Measurements from ENCODE around the gene INAFM2.

INAFM2 gene

DNA sequence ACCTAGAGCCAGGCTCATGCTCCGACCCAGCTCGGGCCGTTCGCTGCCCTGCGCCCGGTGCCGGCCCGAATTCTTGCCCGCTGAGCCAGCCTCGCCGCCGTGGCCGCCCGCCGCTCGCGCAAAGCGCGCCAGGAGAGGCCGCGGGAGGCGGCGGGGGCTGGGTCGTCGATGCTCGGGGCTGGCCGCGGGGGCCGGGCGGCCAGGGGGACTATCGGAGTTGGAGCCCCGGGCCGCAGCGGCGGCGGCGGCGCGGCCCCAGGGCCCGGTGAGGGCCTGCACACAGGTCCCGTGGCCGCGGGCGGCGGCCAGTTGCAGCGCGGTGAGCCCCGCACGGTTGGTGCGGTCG lies 41.7 kb upstream of the INAFM2 start:
- Histone ChIP-seq H3K27me3 (ENCODE audit: control insufficient read depth, insufficient read depth, low read length) (peaks cover 70% of the 10 kb centered on the region), H3K4me1 (ENCODE audit: control insufficient read depth, insufficient read depth, low read length) (peaks cover 25% of the 10 kb centered on the region), H3K36me3 (ENCODE audit: control insufficient read depth, insufficient read depth, low read length) (no peaks in the 10 kb centered on the region), H3K9me3 (ENCODE audit: control insufficient read depth, insufficient read depth, low read length) (no peaks in the 10 kb centered on the region), H3K9ac (ENCODE audit: low read depth, low read length) (no peak overlapping the region), H3K4me3 (ENCODE audit: low read depth, low read length) (peak overlapping the region; percentile 61)

DNA sequence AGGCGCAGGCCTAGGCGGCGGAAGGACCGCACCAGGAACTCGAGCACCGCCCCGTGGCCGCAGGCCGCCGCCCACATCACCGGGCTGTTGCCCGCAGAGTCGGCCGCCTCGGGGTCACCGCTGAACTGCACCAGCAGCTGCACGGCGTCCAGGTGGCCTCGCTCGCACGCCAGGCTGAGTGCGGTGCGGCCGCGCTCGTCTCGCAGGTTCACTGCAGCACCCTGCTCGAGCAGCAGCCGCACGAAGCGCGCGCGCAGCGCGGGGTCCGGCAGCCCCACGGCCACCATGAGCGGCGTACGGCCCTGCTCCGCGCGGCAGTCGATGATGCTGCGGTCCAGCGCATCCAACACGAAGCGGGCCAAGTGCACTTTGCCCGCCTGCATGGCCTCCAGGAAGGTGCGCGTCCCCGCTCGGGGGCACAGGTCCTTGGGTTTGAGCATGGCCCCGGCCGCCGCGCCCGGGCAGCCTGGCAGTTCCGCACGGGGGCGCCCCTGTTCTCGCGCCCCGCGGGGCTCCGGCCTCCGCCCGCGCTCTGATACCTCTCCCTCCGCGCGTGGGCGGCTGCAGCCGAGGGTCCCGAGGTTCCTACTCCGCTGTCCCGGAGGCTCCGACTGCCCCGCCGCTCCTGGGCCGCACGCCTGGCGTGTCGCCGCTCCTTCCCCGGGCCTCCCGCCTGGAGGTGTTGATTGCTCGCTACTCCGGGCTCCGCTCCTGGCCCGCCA lies 41.2 kb upstream of the INAFM2 start:
- Histone ChIP-seq H3K4me1 (ENCODE audit: control insufficient read depth, insufficient read depth, low read length) (peaks cover 25% of the 10 kb centered on the region), H3K27me3 (ENCODE audit: control insufficient read depth, insufficient read depth, low read length) (peaks cover 73% of the 10 kb centered on the region), H3K9me3 (ENCODE audit: control insufficient read depth, insufficient read depth, low read length) (no peaks in the 10 kb centered on the region), H3K36me3 (ENCODE audit: control insufficient read depth, insufficient read depth, low read length) (no peaks in the 10 kb centered on the region), H3K4me3 (ENCODE audit: low read depth, low read length) (peak overlapping the region; percentile 61), H3K9ac (ENCODE audit: low read depth, low read length) (no peak overlapping the region)

DNA sequence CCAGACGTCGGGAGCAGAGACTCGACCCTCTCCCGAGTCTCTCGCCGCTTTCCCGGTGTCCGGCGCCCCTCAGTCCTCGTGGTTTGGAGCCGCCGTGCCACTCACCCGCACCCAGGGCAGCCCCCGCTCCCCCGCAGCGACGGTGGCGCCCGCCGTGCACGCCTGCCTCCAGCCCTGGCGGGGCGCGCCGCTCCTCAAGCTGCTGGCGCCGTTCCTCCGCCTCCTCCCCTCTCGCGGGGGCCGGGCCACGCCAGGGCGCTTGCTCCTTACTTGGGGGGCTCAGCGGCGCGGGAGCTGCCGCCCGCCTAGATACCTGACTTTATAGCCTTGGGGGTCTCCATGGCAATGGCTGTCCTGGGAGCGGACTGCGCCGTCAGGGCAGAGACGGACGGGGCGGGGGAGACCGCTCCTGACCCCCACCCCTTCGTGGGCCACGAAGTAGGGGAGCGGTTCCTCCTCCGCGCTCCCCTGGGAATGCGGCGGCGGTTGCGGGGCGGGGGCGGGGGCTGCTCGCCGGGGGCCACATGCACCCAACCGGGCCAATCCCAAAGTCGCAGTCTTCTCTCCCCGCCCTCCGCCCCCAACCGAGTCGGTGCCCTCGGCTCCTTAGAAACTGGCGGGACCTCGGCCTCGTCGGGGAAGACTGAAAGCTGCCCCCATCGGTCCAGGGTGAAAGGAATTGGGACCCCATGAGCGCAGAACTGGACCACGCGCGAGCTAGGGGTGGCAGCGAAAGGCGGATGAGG lies 40.5 kb upstream of the INAFM2 start, which contains the start of gene ANKRD63:
TSS of gene ANKRD63 (minus strand) at position 196 of the 746 bp plus-strand sequence. CDS start 478 bp downstream, outside the sequence.
- H3K27me3 ChIP-seq (ENCODE audit: control insufficient read depth, insufficient read depth, low read length): peaks cover 79% of the 10 kb centered on the region
- no peaks in the 10 kb centered on the region for H3K36me3 ChIP-seq (ENCODE audit: control insufficient read depth, insufficient read depth, low read length)
- H3K4me1 ChIP-seq (ENCODE audit: control insufficient read depth, insufficient read depth, low read length): peaks cover 25% of the 10 kb centered on the region
- H3K4me3 ChIP-seq (ENCODE audit: low read depth, low read length): peak within 1 kb of the TSS; percentile 61
- no peak within 1 kb of the TSS for H3K9ac ChIP-seq (ENCODE audit: low read depth, low read length)
- H3K9me3 ChIP-seq (ENCODE audit: control insufficient read depth, insufficient read depth, low read length): no peaks in the 10 kb centered on the region

DNA sequence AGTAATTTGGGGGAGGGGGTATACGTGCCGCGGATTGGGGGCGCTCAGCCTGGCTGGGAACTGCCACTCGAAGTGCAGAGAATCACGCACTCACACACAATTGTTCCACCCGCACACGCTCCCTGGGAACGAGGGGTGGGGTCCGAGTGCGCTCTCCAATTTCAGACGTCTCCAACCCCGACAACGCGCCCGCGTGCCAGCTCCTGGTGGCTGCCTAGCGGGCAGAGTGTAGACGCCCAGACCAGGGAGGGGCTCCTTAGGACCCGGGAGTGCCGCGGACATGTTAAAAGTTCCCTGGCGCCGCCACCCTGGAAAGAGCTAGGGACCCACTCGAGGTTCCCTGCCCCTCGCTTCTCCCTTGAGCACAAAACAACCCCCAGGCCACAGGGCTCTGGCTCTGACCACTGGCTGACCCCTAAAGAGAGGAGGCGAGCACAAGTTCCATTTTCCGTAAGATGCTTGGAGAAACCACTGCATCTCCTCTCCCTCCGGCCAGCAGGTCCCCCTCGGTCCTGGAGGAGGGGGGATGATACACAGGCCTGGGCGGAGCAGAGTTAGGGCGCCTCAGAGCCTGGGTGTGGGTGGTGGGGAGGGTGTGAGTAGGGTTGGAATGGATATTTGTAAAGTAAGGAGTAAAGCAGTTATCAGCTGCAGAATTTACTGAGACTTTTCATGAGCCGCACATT lies 39.7 kb upstream of the INAFM2 start:
- peaks cover 75% of the 10 kb centered on the region for H3K27me3 ChIP-seq (ENCODE audit: control insufficient read depth, insufficient read depth, low read length)
- peaks cover 25% of the 10 kb centered on the region for H3K4me1 ChIP-seq (ENCODE audit: control insufficient read depth, insufficient read depth, low read length)
- no peak overlapping the region for H3K9ac ChIP-seq (ENCODE audit: low read depth, low read length)
- no peaks in the 10 kb centered on the region for H3K36me3 ChIP-seq (ENCODE audit: control insufficient read depth, insufficient read depth, low read length)
- no peaks in the 10 kb centered on the region for H3K9me3 ChIP-seq (ENCODE audit: control insufficient read depth, insufficient read depth, low read length)
- peak overlapping the region; percentile 61 for H3K4me3 ChIP-seq (ENCODE audit: low read depth, low read length)

DNA sequence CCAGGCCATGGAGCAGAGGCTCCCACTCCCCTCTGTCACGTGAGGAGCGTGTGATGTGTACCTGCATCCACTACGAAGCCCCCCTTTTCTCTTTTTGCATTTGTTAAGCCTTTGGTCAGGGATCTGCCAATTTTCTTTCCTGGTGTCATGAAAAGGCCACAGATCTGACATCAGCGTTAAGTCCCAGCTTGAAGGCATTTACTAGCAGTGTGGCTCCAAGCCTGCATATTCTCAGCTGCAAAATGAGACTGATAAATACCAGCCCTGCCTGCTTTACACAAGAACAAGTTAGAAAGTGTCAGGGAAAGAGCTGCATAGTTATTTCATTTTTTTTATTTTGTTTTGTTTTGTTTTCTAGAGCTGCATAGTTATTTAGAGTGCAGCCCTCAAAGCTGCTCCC lies 38.3 kb upstream of the INAFM2 start:
- Histone ChIP-seq H3K36me3 (ENCODE audit: control insufficient read depth, insufficient read depth, low read length) (no peaks in the 10 kb centered on the region), H3K9ac (ENCODE audit: low read depth, low read length) (no peak overlapping the region), H3K9me3 (ENCODE audit: control insufficient read depth, insufficient read depth, low read length) (no peaks in the 10 kb centered on the region), H3K4me1 (ENCODE audit: control insufficient read depth, insufficient read depth, low read length) (peaks cover 25% of the 10 kb centered on the region), H3K4me3 (ENCODE audit: low read depth, low read length) (no peak overlapping the region), H3K27me3 (ENCODE audit: control insufficient read depth, insufficient read depth, low read length) (peaks cover 79% of the 10 kb centered on the region)

DNA sequence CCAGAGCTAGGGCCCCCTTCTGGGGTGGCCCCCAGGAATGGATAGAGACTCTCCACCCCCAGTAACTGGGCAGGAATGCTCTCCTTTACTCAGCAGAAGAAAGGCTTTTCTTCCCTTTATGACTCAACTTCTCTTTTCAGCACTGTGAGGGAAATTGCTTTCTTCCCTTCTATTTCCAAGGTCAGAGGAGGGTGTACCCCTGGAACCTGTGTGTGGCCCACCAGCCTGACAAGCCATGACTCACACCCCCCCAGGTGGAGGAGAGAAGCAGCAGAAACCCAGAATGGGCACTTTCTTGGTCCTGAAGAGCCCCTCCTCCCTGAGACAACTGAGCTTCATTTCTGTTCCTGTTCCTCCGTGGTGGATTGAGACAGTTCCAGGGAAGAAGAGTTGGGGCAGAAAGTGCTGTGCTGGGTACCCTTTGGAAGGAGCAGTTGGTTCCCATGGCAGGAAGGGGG lies 37.9 kb upstream of the INAFM2 start:
- Histone ChIP-seq H3K36me3 (ENCODE audit: control insufficient read depth, insufficient read depth, low read length) (no peaks in the 10 kb centered on the region), H3K9me3 (ENCODE audit: control insufficient read depth, insufficient read depth, low read length) (no peaks in the 10 kb centered on the region), H3K4me1 (ENCODE audit: control insufficient read depth, insufficient read depth, low read length) (peaks cover 28% of the 10 kb centered on the region), H3K9ac (ENCODE audit: low read depth, low read length) (no peak overlapping the region), H3K27me3 (ENCODE audit: control insufficient read depth, insufficient read depth, low read length) (peaks cover 79% of the 10 kb centered on the region), H3K4me3 (ENCODE audit: low read depth, low read length) (no peak overlapping the region)

DNA sequence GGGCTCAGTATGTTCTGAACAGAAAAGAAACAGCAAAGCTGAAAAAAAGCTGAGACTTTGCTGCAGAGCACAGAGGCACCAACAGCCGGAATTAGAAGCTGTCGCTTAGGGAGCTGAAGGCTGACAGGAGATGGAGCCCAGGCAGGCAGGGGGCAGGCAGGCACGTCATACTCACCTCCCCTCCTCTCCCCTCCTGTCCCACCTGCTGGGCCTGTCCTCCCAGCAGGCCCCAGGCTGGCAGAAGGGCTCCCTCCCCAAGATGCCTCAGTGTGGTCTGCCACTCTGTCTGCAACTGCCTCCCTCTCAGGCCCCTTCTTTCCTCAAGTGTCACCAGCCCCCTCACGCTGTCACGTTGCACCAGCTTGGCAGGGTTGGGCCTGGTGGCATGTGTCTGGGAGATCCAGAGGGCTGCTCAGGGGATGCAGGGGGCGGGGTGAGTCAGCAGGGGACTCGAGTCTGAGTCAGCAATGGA lies 37.4 kb upstream of the INAFM2 start:
- H3K36me3 ChIP-seq (ENCODE audit: control insufficient read depth, insufficient read depth, low read length): no peaks in the 10 kb centered on the region
- H3K27me3 ChIP-seq (ENCODE audit: control insufficient read depth, insufficient read depth, low read length): peaks cover 75% of the 10 kb centered on the region

DNA sequence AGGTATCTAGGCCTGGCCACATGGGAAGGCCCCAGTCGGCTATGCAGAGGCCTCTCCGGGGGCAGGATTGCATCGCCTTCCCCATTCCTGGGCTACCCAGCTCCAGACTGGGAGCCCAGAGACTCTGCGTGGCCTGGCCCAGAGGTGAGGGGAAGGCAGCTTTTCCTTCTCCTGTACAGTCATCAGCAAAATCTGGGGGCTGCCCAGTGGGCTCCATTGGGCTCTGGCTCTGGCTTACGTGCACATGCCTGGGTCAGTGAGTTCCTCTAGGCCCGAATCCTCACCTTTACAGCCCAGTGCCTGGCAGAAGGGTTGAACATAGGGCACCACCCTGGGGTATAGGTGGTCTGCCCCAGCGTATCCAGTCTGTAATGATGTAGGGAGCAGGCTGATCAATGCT lies 36.7 kb upstream of the INAFM2 start:
- no peaks in the 10 kb centered on the region for H3K9me3 ChIP-seq (ENCODE audit: control insufficient read depth, insufficient read depth, low read length)
- H3K4me3 ChIP-seq (ENCODE audit: low read depth, low read length): no peak overlapping the region
- no peaks in the 10 kb centered on the region for H3K36me3 ChIP-seq (ENCODE audit: control insufficient read depth, insufficient read depth, low read length)
- peaks cover 23% of the 10 kb centered on the region for H3K4me1 ChIP-seq (ENCODE audit: control insufficient read depth, insufficient read depth, low read length)
- H3K27me3 ChIP-seq (ENCODE audit: control insufficient read depth, insufficient read depth, low read length): peaks cover 73% of the 10 kb centered on the region
- no peak overlapping the region for H3K9ac ChIP-seq (ENCODE audit: low read depth, low read length)

More for the DNA sequence above, 37.4 kb upstream of the INAFM2 start:
- Histone ChIP-seq H3K9me3 (ENCODE audit: control insufficient read depth, insufficient read depth, low read length) (no peaks in the 10 kb centered on the region), H3K4me3 (ENCODE audit: low read depth, low read length) (no peak overlapping the region), H3K4me1 (ENCODE audit: control insufficient read depth, insufficient read depth, low read length) (peaks cover 23% of the 10 kb centered on the region), H3K9ac (ENCODE audit: low read depth, low read length) (no peak overlapping the region)

DNA sequence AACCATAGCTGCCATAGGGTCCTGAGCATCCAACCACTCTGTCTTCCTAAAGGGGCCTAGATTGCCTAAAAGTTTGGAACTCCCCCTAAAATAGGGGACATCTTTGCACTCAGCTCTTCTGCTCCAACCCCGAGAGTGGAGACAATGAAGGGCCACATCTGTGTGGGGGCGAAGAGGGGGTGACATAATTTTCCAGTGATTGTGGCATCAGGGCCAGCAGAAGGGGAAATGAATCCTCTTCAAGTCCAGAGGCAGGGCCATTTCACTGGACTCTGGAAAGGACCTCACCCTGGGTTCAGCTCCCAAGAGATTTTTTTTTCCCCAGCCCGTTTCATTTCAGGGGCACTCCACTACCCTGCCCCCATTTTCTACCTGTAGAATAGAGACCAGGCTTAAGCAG lies 36.0 kb upstream of the INAFM2 start:
- H3K4me1 ChIP-seq (ENCODE audit: control insufficient read depth, insufficient read depth, low read length): peaks cover 23% of the 10 kb centered on the region
- no peaks in the 10 kb centered on the region for H3K9me3 ChIP-seq (ENCODE audit: control insufficient read depth, insufficient read depth, low read length)
- H3K9ac ChIP-seq (ENCODE audit: low read depth, low read length): no peak overlapping the region
- no peak overlapping the region for H3K4me3 ChIP-seq (ENCODE audit: low read depth, low read length)
- H3K36me3 ChIP-seq (ENCODE audit: control insufficient read depth, insufficient read depth, low read length): no peaks in the 10 kb centered on the region
- H3K27me3 ChIP-seq (ENCODE audit: control insufficient read depth, insufficient read depth, low read length): peaks cover 73% of the 10 kb centered on the region

DNA sequence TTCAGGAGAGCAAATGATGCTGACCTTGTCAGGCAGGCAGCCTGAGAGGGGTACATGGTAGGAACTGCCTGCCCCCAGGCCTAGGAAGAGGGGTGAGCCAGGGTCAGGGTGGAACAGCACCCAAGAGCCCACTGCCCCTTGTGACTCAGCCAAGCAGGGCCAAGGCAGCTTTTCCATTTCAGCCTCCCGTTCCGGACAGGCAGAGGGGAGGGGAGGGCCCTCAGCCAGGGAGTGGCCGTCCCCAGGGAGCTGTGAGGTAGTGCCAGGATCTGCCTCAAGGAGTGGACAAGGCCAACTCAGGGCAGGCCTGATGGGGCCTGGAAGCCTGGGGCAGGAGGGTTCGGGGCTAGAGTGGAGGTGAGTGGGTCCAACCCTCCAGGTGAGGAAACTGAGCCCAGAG lies 35.5 kb upstream of the INAFM2 start:
- Histone ChIP-seq H3K9me3 (ENCODE audit: control insufficient read depth, insufficient read depth, low read length) (no peaks in the 10 kb centered on the region), H3K27me3 (ENCODE audit: control insufficient read depth, insufficient read depth, low read length) (peaks cover 73% of the 10 kb centered on the region), H3K9ac (ENCODE audit: low read depth, low read length) (no peak overlapping the region), H3K36me3 (ENCODE audit: control insufficient read depth, insufficient read depth, low read length) (no peaks in the 10 kb centered on the region), H3K4me1 (ENCODE audit: control insufficient read depth, insufficient read depth, low read length) (peaks cover 23% of the 10 kb centered on the region), H3K4me3 (ENCODE audit: low read depth, low read length) (no peak overlapping the region)

DNA sequence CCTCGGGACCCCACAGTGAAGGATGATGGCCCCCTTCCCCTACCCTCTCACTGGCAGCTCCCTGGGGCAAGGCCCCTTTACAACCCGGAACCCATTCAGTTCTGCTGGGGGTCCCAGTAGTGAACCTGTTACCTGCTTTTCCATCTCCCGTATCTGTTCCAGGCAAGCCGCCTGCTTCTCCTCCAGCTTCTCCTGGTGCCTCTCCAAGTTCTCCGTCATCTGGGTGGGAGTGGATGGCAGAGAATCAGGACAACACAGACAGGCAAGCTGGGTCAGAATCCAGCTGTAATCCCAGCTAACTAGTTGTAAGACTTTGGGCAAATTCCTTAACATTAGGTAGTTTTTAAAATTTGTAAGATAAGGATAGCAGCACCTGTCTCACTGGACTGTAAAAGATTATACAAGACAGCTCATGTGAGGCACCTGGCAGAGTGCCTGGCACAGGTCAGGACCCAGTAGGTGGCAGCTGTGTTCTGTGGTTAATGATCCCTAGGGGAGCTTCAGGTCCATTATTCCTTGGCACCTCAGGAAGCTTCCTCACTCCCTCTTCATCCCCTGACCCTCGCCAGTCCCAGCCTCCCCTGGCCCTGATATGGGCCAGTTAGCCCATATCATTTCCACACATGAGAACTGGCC lies 34.2 kb upstream of the INAFM2 start:
- H3K4me1 ChIP-seq (ENCODE audit: control insufficient read depth, insufficient read depth, low read length): peaks cover 20% of the 10 kb centered on the region
- no peak overlapping the region for H3K4me3 ChIP-seq (ENCODE audit: low read depth, low read length)
- H3K9ac ChIP-seq (ENCODE audit: low read depth, low read length): no peak overlapping the region
- no peaks in the 10 kb centered on the region for H3K36me3 ChIP-seq (ENCODE audit: control insufficient read depth, insufficient read depth, low read length)
- no peaks in the 10 kb centered on the region for H3K9me3 ChIP-seq (ENCODE audit: control insufficient read depth, insufficient read depth, low read length)
- H3K27me3 ChIP-seq (ENCODE audit: control insufficient read depth, insufficient read depth, low read length): peaks cover 69% of the 10 kb centered on the region

Measured in iPS-15b (cell line).